D721Med (cell line): Measurements from ENCODE around the gene PIP5K1A.
"Not testable (repeated sequence)": the region's sequence is repeated elsewhere in the genome, so short reads cannot be mapped to it uniquely, and the experiment has no call there.

Source experiments
- DNase-seq: peaks from one replicate; pipeline ENCODE4 v3.0.0; 2011; ENCODE audit warnings: low spot score; ENCODE audit not compliant: insufficient read length
- FAIRE-seq: peaks from 2 replicates; lab custom pipeline; 2011; peaks lifted over from hg19 to GRCh38; lab: Jason Lieb, UNC
- CTCF ChIP-seq: IDR thresholded peaks from 2 replicates; pipeline ENCODE4 v1.5.1; 2012; ENCODE audit warnings: mild to moderate bottlenecking, control low read depth; ENCODE audit not compliant: insufficient read depth; ENCODE audit errors: missing control alignments

The PIP5K1A gene

GRCh38 chr1:151267760-151268159, 69.4 kb downstream of the PIP5K1A start:
- TF ChIP-seq CTCF = no peak
- no peak for FAIRE-seq
- DNase-seq = no peak

GRCh38 chr1:151273924-151274466, 75.6 kb downstream of the PIP5K1A start:
- no peak for TF ChIP-seq CTCF
- FAIRE-seq = no peak

GRCh38 chr1:151275341-151275740, 77.0 kb downstream of the PIP5K1A start:
- not testable (repeated sequence) for FAIRE-seq, DNase-seq

More at GRCh38 chr1:151273924-151274466, 75.6 kb downstream of the PIP5K1A start:
- no peak for DNase-seq

DNA sequence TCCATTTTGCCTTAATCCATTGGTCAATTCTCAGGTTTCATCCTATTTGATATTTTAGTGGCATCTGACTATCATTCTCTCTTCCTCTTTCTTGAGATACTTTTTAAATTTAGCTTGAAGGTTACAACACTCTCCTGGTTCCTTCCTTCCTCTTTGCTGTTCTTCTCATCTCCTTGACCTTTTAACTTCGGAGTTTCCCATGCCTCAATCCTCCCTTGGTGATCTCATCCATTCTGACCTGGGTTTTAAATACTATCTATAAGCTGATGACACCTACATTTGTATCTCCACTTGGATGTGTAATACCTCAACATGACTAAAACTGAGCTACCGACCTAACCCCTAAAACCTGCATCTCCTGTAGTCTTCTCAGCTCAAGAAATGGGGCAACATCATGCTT, 78.9 kb downstream of the PIP5K1A start:
- TF ChIP-seq CTCF = no peak
- FAIRE-seq = no peak
- no peak for DNase-seq

DNA sequence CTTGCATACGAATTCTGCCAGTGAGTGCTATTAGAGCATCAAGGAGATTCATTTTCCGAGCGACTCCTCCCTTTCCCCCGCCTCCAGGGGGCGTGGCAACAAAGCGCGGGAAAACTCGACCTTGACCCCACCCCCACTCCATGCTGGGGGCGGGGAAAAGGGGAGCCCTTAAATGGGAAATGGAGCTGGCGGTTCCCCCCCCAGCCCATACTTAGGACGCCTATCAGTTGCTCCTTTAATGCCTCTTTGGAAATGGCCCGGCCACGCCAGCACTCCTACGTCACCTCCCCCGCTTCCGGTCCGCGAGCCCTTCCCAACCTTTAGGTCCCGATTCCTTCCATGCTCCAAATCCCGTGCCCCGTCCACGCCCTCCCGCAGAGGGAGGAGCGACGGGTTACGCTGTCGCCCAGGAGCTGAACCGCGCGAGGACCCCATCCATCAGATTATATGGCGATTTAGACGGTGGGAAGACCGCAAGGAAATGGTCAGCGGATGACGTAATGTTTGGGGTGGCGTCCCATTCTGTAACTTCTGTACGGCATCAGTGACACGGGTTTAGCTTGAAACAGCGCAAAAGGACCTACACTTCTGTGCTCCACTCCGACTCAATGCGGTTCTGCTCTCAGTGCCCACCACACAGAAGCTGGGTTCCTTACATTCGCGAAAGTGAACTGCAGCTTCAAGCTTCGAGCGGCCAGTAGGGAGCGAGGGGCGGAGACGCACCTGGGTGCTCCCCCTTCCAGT, 83.0 kb downstream of the PIP5K1A start:
- FAIRE-seq (peak; percentile 53), DNase-seq (peak; percentile 98)
- no peak for TF ChIP-seq CTCF

GRCh38 chr1:151281969-151282882, 83.9 kb downstream of the PIP5K1A start, which contains the start of gene ZNF687:
Gene ZNF687, plus strand, starts transcription at chr1:151282299. Its CDS starts 3,993 bp downstream, at chr1:151286292.
- no peak for TF ChIP-seq CTCF
- DNase-seq (peak; percentile 99), FAIRE-seq (peak; percentile 32)

DNA sequence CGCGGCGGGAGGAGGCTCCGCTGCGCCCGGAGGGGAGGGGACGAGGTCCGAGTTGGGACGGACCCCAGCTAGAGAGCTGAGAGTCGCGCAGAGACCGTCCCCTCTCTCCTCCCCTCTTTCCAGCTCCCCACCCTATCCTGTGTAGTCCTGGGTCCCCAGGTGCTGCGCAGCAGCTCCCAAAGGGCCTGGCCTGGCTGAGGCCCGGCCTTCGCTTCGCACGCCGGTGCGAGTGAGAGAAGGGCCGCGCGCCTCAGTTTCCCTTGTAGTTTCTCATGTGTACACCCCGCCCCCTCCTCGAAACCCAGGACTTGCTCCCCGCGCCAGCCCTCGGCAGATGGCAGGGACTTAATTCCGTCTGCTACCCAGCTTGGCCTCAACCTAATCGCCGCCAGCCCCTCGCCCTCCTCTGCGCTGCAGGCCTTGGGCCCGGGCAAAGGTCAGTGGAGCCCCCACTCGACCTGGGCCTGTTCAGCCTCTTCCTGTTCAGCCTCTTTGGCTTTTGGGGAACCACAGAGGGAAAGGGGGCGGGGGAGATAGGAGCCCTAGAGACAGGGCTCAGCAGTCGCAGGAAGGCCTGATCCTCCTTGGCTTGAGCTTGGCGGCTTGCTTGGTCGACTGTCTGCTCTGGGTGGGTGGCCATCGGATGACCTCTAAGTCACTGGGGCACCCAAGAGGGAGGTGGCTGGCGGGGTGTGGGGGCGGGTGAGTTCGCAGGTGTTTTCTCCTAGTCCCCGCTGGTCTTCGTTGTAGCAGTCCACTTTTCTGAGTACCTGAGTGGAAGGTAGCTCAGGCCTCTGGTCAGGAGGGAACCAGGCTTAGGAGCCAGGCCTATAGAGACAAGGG, 84.8 kb downstream of the PIP5K1A start:
- FAIRE-seq = no peak
- peak; percentile 76 for DNase-seq
- TF ChIP-seq CTCF = no peak
